K562 (cell line): ENCODE results near the gene OR2AG1. TPM values are rescaled to one million over a fixed set of nuclear protein-coding genes. Genes with fewer than 3 reads are reported as not detected.

Source experiments
- CBFB ChIP-seq: sonication (generic); formaldehyde crosslinking; IDR thresholded peaks from 2 replicates; pipeline ENCODE4 v1.4.0; 2020; ENCODE audit warnings: mild to moderate bottlenecking, missing genetic modification reagents
- CREM ChIP-seq: IDR thresholded peaks from 2 replicates; pipeline ENCODE4 v1.6.1; 2014; ENCODE audit warnings: antibody characterized with exemption, low read depth
- MEIS2 ChIP-seq: fragments of 450-650 bp; IDR thresholded peaks from 2 replicates; pipeline ENCODE4 v1.6.1; 2014; ENCODE audit warnings: mild to moderate bottlenecking; ENCODE audit not compliant: partially characterized antibody
- RAD21 ChIP-seq, 2 experiments: fragments of 250-450 bp in 1 of 2; fragments of 450-650 bp in 1 of 2; sonication (Bioruptor Pico) in 1 of 2; formaldehyde crosslinking in 1 of 2; IDR thresholded peaks in 1 of 2; conservative IDR thresholded peaks in 1 of 2; 2 replicates each; pipeline versions ENCODE4 v1.4.0 to v1.8.0; 2020 to 2022; ENCODE audit warnings: mild to moderate bottlenecking in 2 of 2, moderate library complexity in 1 of 2
- polyA plus RNA-seq, 8 experiments: library from polyadenylated mRNA; depleted of rRNA in 4 of 8; stranded (reverse) in 5 of 8; unstranded in 3 of 8; fragments of >200 nt; fragmentation: Nextera tagmentation in 2 of 8; fragmentation: Illumina TruSeq in 1 of 8; extraction: Ambion mirVana in 2 of 8; extraction: Trizol in 1 of 8; gene quantifications; 2 replicates each; pipeline versions ENCODE4 v1.2.1 to v1.2.3, GENCODE V29; 2011 to 2014; ENCODE audit warnings: inconsistent platforms in 1 of 8, missing spikeins in 1 of 8
- total RNA-seq, 7 experiments: library from RNA; depleted of rRNA in 6 of 7; stranded (reverse); fragments of >200 nt in 6 of 7; fragmentation: Illumina TruSeq in 2 of 7; extraction: Trizol in 2 of 7; gene quantifications; 2 replicates each; pipeline versions ENCODE4 v1.2.1 to v1.2.3, GENCODE V29; 2011 to 2021; ENCODE audit warnings: low replicate concordance in 1 of 7
- TF ChIP-seq, protein P1 (sequence below), 3 experiments: IDR thresholded peaks in 2 of 3; conservative IDR thresholded peaks in 1 of 3; 2 replicates each; pipeline ENCODE4 v1.5.1; 2011 to 2012; ENCODE audit warnings: low read length in 3 of 3, mild to moderate bottlenecking in 3 of 3, control low read depth in 2 of 3, improper control_type of control experiment in 1 of 3, inconsistent platforms in 1 of 3, low read depth in 1 of 3, mixed read lengths in 1 of 3, moderate library complexity in 1 of 3; ENCODE audit not compliant: insufficient read depth in 2 of 3
- TF ChIP-seq, protein P2 (sequence below): fragments of 150-350 bp; IDR thresholded peaks from 2 replicates; pipeline ENCODE4 v1.6.1; 2014; ENCODE audit warnings: low read depth, mild to moderate bottlenecking, low read length, borderline replicate concordance
- TF ChIP-seq, protein P3 (sequence below): sonication (generic); formaldehyde crosslinking; IDR thresholded peaks from 2 replicates; pipeline ENCODE4 v1.8.0; 2022; ENCODE audit warnings: missing genetic modification reagents, mild to moderate bottlenecking, moderate library complexity, borderline replicate concordance
- TF ChIP-seq, protein P4 (sequence below), 2 experiments: fragments of 450-650 bp; formaldehyde crosslinking in 1 of 2; IDR thresholded peaks; 2 replicates each; pipeline versions ENCODE4 v1.4.0 to v1.6.1; 2014 to 2020; ENCODE audit warnings: mild to moderate bottlenecking in 2 of 2, borderline replicate concordance in 1 of 2, low read depth in 1 of 2
- TF ChIP-seq, protein P5 (sequence below): sonication (generic); formaldehyde crosslinking; IDR thresholded peaks from 2 replicates; pipeline ENCODE4 v1.8.0; 2022; ENCODE audit warnings: missing genetic modification reagents, mild to moderate bottlenecking, borderline replicate concordance

OR2AG1 gene
- total and polyA plus RNA-seq, 9 of the 15 experiments (the other 6 are each of a cell fraction or from before 2014, with no cell fraction given) = 0.05 to 0.11 (median 0.07) TPM; not detected in 5

DNA sequence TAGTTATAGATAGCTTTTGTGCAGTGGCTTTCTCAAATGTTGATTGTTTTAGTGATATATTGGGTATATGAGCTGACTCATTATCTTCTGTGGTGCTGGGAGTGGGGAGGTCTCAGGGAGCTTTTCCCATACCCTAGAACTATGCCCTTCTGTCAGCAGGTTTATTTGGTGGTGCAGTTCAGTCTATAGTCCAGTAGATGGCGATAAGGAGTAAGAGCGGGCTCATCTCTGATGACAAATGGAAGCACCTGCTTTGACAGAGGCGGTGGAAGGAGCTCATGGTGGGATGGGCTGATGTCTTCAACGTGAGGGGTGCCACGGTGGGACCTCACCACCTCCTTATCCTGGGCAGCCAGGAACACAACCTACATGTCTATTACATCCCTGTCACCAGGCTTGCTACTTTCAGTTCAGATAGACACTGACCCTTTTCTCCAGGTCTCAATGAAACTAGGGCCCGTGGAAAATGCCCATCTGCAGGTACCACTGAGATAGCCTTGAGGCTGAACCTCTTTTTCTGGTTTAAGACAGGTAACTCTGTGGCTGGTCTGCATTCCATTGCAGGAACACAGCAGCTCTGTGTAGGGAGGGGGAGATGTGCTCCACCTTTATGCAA, 29.7 kb downstream of the OR2AG1 start (continued):
- TF ChIP-seq, protein P1, sequence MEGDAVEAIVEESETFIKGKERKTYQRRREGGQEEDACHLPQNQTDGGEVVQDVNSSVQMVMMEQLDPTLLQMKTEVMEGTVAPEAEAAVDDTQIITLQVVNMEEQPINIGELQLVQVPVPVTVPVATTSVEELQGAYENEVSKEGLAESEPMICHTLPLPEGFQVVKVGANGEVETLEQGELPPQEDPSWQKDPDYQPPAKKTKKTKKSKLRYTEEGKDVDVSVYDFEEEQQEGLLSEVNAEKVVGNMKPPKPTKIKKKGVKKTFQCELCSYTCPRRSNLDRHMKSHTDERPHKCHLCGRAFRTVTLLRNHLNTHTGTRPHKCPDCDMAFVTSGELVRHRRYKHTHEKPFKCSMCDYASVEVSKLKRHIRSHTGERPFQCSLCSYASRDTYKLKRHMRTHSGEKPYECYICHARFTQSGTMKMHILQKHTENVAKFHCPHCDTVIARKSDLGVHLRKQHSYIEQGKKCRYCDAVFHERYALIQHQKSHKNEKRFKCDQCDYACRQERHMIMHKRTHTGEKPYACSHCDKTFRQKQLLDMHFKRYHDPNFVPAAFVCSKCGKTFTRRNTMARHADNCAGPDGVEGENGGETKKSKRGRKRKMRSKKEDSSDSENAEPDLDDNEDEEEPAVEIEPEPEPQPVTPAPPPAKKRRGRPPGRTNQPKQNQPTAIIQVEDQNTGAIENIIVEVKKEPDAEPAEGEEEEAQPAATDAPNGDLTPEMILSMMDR (IDR thresholded peaks at IDR 0.05 in 2 of 3, conservative IDR thresholded peaks at IDR 0.05 in 1 of 3; ENCODE audit: insufficient read depth in 2 of 3, low read depth in 1 of 3, low read length in 3 of 3) = peak; percentile 78 to 87 (median 86)
- TF ChIP-seq, protein P2, sequence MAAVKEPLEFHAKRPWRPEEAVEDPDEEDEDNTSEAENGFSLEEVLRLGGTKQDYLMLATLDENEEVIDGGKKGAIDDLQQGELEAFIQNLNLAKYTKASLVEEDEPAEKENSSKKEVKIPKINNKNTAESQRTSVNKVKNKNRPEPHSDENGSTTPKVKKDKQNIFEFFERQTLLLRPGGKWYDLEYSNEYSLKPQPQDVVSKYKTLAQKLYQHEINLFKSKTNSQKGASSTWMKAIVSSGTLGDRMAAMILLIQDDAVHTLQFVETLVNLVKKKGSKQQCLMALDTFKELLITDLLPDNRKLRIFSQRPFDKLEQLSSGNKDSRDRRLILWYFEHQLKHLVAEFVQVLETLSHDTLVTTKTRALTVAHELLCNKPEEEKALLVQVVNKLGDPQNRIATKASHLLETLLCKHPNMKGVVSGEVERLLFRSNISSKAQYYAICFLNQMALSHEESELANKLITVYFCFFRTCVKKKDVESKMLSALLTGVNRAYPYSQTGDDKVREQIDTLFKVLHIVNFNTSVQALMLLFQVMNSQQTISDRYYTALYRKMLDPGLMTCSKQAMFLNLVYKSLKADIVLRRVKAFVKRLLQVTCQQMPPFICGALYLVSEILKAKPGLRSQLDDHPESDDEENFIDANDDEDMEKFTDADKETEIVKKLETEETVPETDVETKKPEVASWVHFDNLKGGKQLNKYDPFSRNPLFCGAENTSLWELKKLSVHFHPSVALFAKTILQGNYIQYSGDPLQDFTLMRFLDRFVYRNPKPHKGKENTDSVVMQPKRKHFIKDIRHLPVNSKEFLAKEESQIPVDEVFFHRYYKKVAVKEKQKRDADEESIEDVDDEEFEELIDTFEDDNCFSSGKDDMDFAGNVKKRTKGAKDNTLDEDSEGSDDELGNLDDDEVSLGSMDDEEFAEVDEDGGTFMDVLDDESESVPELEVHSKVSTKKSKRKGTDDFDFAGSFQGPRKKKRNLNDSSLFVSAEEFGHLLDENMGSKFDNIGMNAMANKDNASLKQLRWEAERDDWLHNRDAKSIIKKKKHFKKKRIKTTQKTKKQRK = no peak
- TF ChIP-seq, protein P3, sequence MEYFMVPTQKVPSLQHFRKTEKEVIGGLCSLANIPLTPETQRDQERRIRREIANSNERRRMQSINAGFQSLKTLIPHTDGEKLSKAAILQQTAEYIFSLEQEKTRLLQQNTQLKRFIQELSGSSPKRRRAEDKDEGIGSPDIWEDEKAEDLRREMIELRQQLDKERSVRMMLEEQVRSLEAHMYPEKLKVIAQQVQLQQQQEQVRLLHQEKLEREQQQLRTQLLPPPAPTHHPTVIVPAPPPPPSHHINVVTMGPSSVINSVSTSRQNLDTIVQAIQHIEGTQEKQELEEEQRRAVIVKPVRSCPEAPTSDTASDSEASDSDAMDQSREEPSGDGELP (CRISPR knock-in tag) = peak; percentile 15; the same call in 1 of the 2 replicates
- TF ChIP-seq, protein P4, sequence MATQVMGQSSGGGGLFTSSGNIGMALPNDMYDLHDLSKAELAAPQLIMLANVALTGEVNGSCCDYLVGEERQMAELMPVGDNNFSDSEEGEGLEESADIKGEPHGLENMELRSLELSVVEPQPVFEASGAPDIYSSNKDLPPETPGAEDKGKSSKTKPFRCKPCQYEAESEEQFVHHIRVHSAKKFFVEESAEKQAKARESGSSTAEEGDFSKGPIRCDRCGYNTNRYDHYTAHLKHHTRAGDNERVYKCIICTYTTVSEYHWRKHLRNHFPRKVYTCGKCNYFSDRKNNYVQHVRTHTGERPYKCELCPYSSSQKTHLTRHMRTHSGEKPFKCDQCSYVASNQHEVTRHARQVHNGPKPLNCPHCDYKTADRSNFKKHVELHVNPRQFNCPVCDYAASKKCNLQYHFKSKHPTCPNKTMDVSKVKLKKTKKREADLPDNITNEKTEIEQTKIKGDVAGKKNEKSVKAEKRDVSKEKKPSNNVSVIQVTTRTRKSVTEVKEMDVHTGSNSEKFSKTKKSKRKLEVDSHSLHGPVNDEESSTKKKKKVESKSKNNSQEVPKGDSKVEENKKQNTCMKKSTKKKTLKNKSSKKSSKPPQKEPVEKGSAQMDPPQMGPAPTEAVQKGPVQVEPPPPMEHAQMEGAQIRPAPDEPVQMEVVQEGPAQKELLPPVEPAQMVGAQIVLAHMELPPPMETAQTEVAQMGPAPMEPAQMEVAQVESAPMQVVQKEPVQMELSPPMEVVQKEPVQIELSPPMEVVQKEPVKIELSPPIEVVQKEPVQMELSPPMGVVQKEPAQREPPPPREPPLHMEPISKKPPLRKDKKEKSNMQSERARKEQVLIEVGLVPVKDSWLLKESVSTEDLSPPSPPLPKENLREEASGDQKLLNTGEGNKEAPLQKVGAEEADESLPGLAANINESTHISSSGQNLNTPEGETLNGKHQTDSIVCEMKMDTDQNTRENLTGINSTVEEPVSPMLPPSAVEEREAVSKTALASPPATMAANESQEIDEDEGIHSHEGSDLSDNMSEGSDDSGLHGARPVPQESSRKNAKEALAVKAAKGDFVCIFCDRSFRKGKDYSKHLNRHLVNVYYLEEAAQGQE (IDR thresholded peaks at IDR 0.05; ENCODE audit: borderline replicate concordance) = peak; percentile 29; the same call in 1 of the 2 replicates
- TF ChIP-seq, protein P4 (CRISPR knock-in tag; IDR thresholded peaks at IDR 0.05; ENCODE audit: low read depth) = no peak
- TF ChIP-seq CREM = peak; percentile 38; the same call in 1 of the 2 replicates
- TF ChIP-seq CBFB (CRISPR knock-in tag) = no peak
- TF ChIP-seq MEIS2 = peak; percentile 60
- TF ChIP-seq, protein P5, sequence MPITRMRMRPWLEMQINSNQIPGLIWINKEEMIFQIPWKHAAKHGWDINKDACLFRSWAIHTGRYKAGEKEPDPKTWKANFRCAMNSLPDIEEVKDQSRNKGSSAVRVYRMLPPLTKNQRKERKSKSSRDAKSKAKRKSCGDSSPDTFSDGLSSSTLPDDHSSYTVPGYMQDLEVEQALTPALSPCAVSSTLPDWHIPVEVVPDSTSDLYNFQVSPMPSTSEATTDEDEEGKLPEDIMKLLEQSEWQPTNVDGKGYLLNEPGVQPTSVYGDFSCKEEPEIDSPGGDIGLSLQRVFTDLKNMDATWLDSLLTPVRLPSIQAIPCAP = no peak
- peak; percentile 43 to 72 for TF ChIP-seq RAD21 (CRISPR knock-in tag; conservative IDR thresholded peaks at IDR 0.05 in 1 of 2, IDR thresholded peaks at IDR 0.05 in 1 of 2)
